Heart right ventricle (tissue), 16 donors: ENCODE results near the gene LAMA2. TPM values are rescaled to one million over a fixed set of nuclear protein-coding genes. Genes with fewer than 3 reads are reported as not detected.
A peak's percentile ranks its signal among the peaks of the same experiment; 100 is the strongest.

ENCODE experiments used
- ATAC-seq, 8 donors: fragments of 200-7000 bp; cut with Tn5 transposase; one replicate each; pipeline ENCODE4 v1.9.1; 2020; ENCODE audit warnings: mild to moderate bottlenecking in 8 of 8, moderate library complexity in 8 of 8, moderate number of reproducible peaks in 1 of 8
- DNase-seq, 2 donors: peaks; one replicate each; pipeline ENCODE4 v3.0.0-alpha.2; 2020
- H3K27ac ChIP-seq, 10 donors: fragments of 200-600 bp; sonication (generic) in 2 of 10; one replicate each; pipeline versions ENCODE4 v1.5.0 to v1.8.0; 2020 to 2022; ENCODE audit warnings: mild to moderate bottlenecking in 3 of 10
- H3K27me3 ChIP-seq, 7 donors: fragments of 200-600 bp; one replicate each; pipeline ENCODE4 v1.8.0; 2021 to 2022; ENCODE audit warnings: mild to moderate bottlenecking in 2 of 7
- H3K36me3 ChIP-seq, 9 donors: fragments of 200-600 bp; sonication (generic) in 1 of 9; one replicate each; pipeline versions ENCODE4 v1.5.0 to v1.8.0; 2020 to 2022; ENCODE audit warnings: mild to moderate bottlenecking in 2 of 9
- H3K4me1 ChIP-seq, 9 donors: fragments of 200-600 bp; sonication (generic) in 1 of 9; one replicate each; pipeline versions ENCODE4 v1.5.0 to v1.8.0; 2020 to 2022; ENCODE audit warnings: mild to moderate bottlenecking in 4 of 9
- H3K4me3 ChIP-seq, 10 donors: fragments of 200-600 bp; sonication (generic) in 2 of 10; one replicate each; pipeline versions ENCODE4 v1.5.0 to v1.8.0; 2020 to 2022; ENCODE audit warnings: mild to moderate bottlenecking in 7 of 10, moderate library complexity in 2 of 10
- H3K9me3 ChIP-seq, 11 donors: fragments of 200-600 bp in 10 of 11; sonication (generic) in 2 of 11; one replicate each; pipeline versions ENCODE4 v1.5.0 to v1.8.0; 2013 to 2022; ENCODE audit warnings: mild to moderate bottlenecking in 2 of 11, control low read depth in 1 of 11, moderate library complexity in 1 of 11
- CTCF ChIP-seq, 9 donors: fragments of 200-600 bp; sonication (generic) in 2 of 9; IDR thresholded peaks; one replicate each; pipeline versions ENCODE4 v1.5.0 to v1.8.0; 2021 to 2022; ENCODE audit warnings: antibody characterized with exemption in 9 of 9, mild to moderate bottlenecking in 5 of 9, moderate library complexity in 1 of 9
- whole genome bisulfite sequencing, 2 donors: extraction: QIAGEN DNeasy Blood & Tissue Kit; methylation state at CpG; one replicate each; pipeline ENCODE4 v1.1.7; 2013; ENCODE audit warnings: inconsistent platforms in 1 of 2; 5-methylcytosine and 5-hydroxymethylcytosine counted together
- intact Hi-C, 10 donors: fragments of 100-400 bp; cut with DNase I; formaldehyde crosslinking; loops; one replicate each; pipeline versions ENCODE4 v1.11.1 to v1.14.2; 2022
- polyA plus RNA-seq, 2 donors: library from polyadenylated mRNA; stranded (reverse); fragments of 200-250 nt; gene quantifications; one replicate each; pipeline ENCODE4 v1.2.3, GENCODE V29; 2013
- total RNA-seq, 10 donors: library from RNA; stranded (reverse); fragmentation: NEBNext Ultra II Directional in 3 of 10; extraction: Animal tissue kit (Norgen Biotek cat#: 25700) in 3 of 10; gene quantifications; one replicate each; pipeline versions ENCODE4 v1.2.1 to v1.2.4, GENCODE V29; 2021 to 2023
- donor health status: Arrhythmogenic right ventricular cardiomyopathy.
- donor health status: ischemic (EF 13 %, LVEDD 7.1; RV severe dilation, severe dysfunction).
- donor health status: healthy with polysubstance abuse.
- donor health status: DM: no; HTN: yes; CAD: no.
- donor health status: DM: no; HTN: no; CAD: no.
- donor health status: ischemic (EF 25% LVEDD 6.9; RV normal size, moderate dysfunction).
- donor health status: ischemic (EF 25% LVEDD 5.7; RV mildly dilated, moderate dysfunction).
- donor health status: healthy.
- donor health status: DM: yes; HTN: yes; CAD: no.
- donor health status: Ischemic cardiomyopathy.
- donor health status: ischemic (EF 35%, LVEDD 5.7; RV mildly dilated, moderate dysfunction).
- donor health status: nonischemic (EF 11% LVEDD 7.7; RV severe dilation, severe dysfunction).
- donor health status: DM: yes; HTN: yes; CAD: no.
- donor health status: PGD.
- donor health status: ischemic (EF 29% LVEDD 5.4; RV normal size, mild dysfunction).
- donor health status: nonischemic (EF 23%, LVEDD 6.1; RV moderate dilation, normal function).

LAMA2 gene
- total and polyA plus RNA-seq, 12 donors = 31.1 to 293 (median 223) TPM

- no peak for ATAC-seq
- intact Hi-C loops = no loop called here
- Histone ChIP-seq H3K4me3 (no peak overlapping the region), H3K9me3 (peaks cover 0 to 8% (median 0%) of the 10 kb centered on the region in 11 donors), H3K36me3 (peaks cover 0 to 15% (median 0%) of the 10 kb centered on the region in 9 donors), H3K4me1 (peaks cover 0 to 20% (median 9%) of the 10 kb centered on the region in 9 donors), H3K27me3 (no peaks in the 10 kb centered on the region), H3K27ac (no peak overlapping the region)
- no peak for TF ChIP-seq CTCF (IDR thresholded peaks at IDR 0.05)
- WGBS, 2 donors = 88% methylated on average over 4 of the region's 4 CpGs
- DNase-seq = no peak
Measured at GRCh38 chr6:128993166-128993565, 110.2 kb downstream of the LAMA2 start.

- ATAC-seq = peak in 2 of 8 donors; percentile 56 to 65
- no peak for TF ChIP-seq CTCF (IDR thresholded peaks at IDR 0.05)
- no peaks in the 10 kb centered on the region for H3K27me3 ChIP-seq
- no peak overlapping the region for H3K4me3 ChIP-seq
- intact Hi-C loops = no loop called here
- WGBS, 2 donors = 82 to 93% methylated on average over 5 of the region's 5 CpGs
- peaks cover 0 to 8% (median 0%) of the 10 kb centered on the region in 11 donors for H3K9me3 ChIP-seq
- H3K36me3 ChIP-seq = peaks cover 0 to 15% (median 0%) of the 10 kb centered on the region in 9 donors
- DNase-seq = no peak
- H3K4me1 ChIP-seq = peaks cover 0 to 11% (median 2%) of the 10 kb centered on the region in 9 donors
- no peak overlapping the region for H3K27ac ChIP-seq
Measured at GRCh38 chr6:128997880-128998279, 114.9 kb downstream of the LAMA2 start.

- Histone ChIP-seq H3K36me3 (peaks cover 0 to 6% (median 0%) of the 10 kb centered on the region in 9 donors), H3K4me3 (no peak overlapping the region), H3K27ac (peak overlapping the region in 5 of 10 donors; percentile 2 to 35 (median 23)), H3K9me3 (no peaks in the 10 kb centered on the region), H3K27me3 (no peaks in the 10 kb centered on the region), H3K4me1 (peaks cover 7 to 49% (median 39%) of the 10 kb centered on the region in 9 donors)
- ATAC-seq = peak in 5 of 8 donors; percentile 33 to 64 (median 53)
- DNase-seq = no peak
- intact Hi-C loops = loop anchor here in 1 of 10 donors (5.0 kb wide), 1 partner anchor 65 kb away; no protein-coding TSS in a partner anchor
- TF ChIP-seq CTCF (IDR thresholded peaks at IDR 0.05) = no peak
- 31 to 32% methylated on average over 4 of the region's 4 CpGs for WGBS, 2 donors
Measured at GRCh38 chr6:129006724-129007514, 124.0 kb downstream of the LAMA2 start.

GRCh38 chr6:129007701-129008373 lies 124.9 kb downstream of the LAMA2 start:
- DNase-seq (no peak), ATAC-seq (peak in 1 of 8 donors; percentile 25)
- H3K27me3 ChIP-seq = no peaks in the 10 kb centered on the region
- H3K4me1 ChIP-seq = peaks cover 7 to 49% (median 39%) of the 10 kb centered on the region in 9 donors
- peaks cover 0 to 6% (median 0%) of the 10 kb centered on the region in 9 donors for H3K36me3 ChIP-seq
- no peak overlapping the region for H3K4me3 ChIP-seq
- intact Hi-C loops = loop anchor here in 1 of 10 donors (5.0 kb wide), 1 partner anchor 66 kb away; no protein-coding TSS in a partner anchor
- TF ChIP-seq CTCF (IDR thresholded peaks at IDR 0.05) = no peak
- WGBS, 2 donors = 84 to 85% methylated on average over 4 of the region's 4 CpGs
- H3K9me3 ChIP-seq = no peaks in the 10 kb centered on the region
- H3K27ac ChIP-seq = peak overlapping the region in 2 of 10 donors; percentile 35 to 48
